OCI-LY1 (cell line): ENCODE results near the gene KAT8.
"Not testable (repeated sequence)": the region's sequence is repeated elsewhere in the genome, so short reads cannot be mapped to it uniquely, and the experiment has no call there.

Experiments used
- EZH2 ChIP-seq: fragments of 200-600 bp; sonication (generic), shearing (Covaris generic); IDR thresholded peaks from 2 replicates; pipeline ENCODE4 v1.8.0; 2017; ENCODE audit warnings: borderline replicate concordance, mixed run types, mild to moderate bottlenecking, antibody characterized with exemption, low read length, moderate library complexity, mixed read lengths
- TF ChIP-seq, protein P1 (sequence below): fragments of 200-600 bp; sonication (generic), shearing (Covaris generic); IDR thresholded peaks from 2 replicates; pipeline ENCODE4 v1.5.1; 2017; ENCODE audit warnings: mild to moderate bottlenecking, antibody characterized with exemption, low read length, moderate library complexity, mixed read lengths

DNA sequence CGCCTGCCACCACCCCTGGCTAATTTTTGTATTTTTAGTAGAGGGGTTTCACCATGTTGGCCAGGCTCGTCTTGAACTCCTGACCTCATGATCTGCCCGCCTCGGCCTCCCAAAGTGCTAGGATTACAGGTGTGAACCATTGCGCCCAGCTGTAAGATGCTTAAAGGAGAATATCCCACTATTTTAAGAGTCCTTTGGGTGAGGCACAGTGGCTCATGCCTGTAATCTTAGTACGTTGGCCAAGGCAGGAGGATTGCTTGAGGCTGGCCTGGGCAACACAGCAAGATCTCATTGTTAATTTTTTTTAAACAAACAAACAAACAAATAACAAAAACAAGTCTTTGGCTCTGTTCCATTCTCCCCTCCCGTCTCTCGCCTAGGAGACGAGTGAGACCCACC, 23.6 kb downstream of the KAT8 start:
- TF ChIP-seq, protein P1, sequence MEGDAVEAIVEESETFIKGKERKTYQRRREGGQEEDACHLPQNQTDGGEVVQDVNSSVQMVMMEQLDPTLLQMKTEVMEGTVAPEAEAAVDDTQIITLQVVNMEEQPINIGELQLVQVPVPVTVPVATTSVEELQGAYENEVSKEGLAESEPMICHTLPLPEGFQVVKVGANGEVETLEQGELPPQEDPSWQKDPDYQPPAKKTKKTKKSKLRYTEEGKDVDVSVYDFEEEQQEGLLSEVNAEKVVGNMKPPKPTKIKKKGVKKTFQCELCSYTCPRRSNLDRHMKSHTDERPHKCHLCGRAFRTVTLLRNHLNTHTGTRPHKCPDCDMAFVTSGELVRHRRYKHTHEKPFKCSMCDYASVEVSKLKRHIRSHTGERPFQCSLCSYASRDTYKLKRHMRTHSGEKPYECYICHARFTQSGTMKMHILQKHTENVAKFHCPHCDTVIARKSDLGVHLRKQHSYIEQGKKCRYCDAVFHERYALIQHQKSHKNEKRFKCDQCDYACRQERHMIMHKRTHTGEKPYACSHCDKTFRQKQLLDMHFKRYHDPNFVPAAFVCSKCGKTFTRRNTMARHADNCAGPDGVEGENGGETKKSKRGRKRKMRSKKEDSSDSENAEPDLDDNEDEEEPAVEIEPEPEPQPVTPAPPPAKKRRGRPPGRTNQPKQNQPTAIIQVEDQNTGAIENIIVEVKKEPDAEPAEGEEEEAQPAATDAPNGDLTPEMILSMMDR: not testable (repeated sequence)
- TF ChIP-seq EZH2: not testable (repeated sequence)
